Kidney (tissue), 14 donors: ENCODE results near the gene PPP1R3G. TPM values are rescaled to one million over a fixed set of nuclear protein-coding genes. Genes with fewer than 3 reads are reported as not detected.

ENCODE experiments used
- DNase-seq, 5 donors: peaks; one replicate each; pipeline ENCODE4 v3.0.0-alpha.2; 2013 to 2020
- FAIRE-seq: peaks from 2 replicates; lab custom pipeline; 2012; peaks lifted over from hg19 to GRCh38; lab: Jason Lieb, UNC
- H3K27ac ChIP-seq, 2 donors: one replicate each; pipeline ENCODE4 v1.7.0; 2013; ENCODE audit warnings: low read depth in 2 of 2, low read length in 2 of 2, inconsistent platforms in 1 of 2
- H3K27me3 ChIP-seq: one replicate; pipeline ENCODE4 v1.7.1; 2013; ENCODE audit warnings: low read length, inconsistent platforms; ENCODE audit not compliant: control insufficient read depth, insufficient read depth
- H3K36me3 ChIP-seq, 3 donors: one replicate each; pipeline versions ENCODE4 v1.7.0 to v1.7.1; 2013; ENCODE audit warnings: low read length in 3 of 3, control low read depth in 1 of 3, inconsistent platforms in 1 of 3; ENCODE audit not compliant: insufficient read depth in 3 of 3, control insufficient read depth in 2 of 3
- H3K4me1 ChIP-seq, 3 donors: one replicate each; pipeline versions ENCODE4 v1.7.0 to v1.7.1; 2013; ENCODE audit warnings: low read length in 3 of 3, inconsistent platforms in 1 of 3, low read depth in 1 of 3; ENCODE audit not compliant: control insufficient read depth in 2 of 3, insufficient read depth in 2 of 3
- H3K4me3 ChIP-seq, 3 donors: one replicate each; pipeline versions ENCODE4 v1.7.0 to v1.8.1; 2013; ENCODE audit warnings: low read length in 3 of 3, control low read depth in 1 of 3, inconsistent platforms in 1 of 3
- H3K9ac ChIP-seq, 3 donors: one replicate each; pipeline versions ENCODE4 v1.7.0 to v1.7.1; 2013; ENCODE audit warnings: low read length in 3 of 3, control low read depth in 1 of 3, inconsistent platforms in 1 of 3
- H3K9me3 ChIP-seq, 3 donors: one replicate each; pipeline versions ENCODE4 v1.7.0 to v1.7.1; 2013; ENCODE audit warnings: low read length in 3 of 3, control low read depth in 1 of 3, inconsistent platforms in 1 of 3; ENCODE audit not compliant: control insufficient read depth in 2 of 3, insufficient read depth in 1 of 3
- CTCF ChIP-seq: IDR thresholded peaks from 3 replicates; pipeline ENCODE4 v1.5.1; 2012; ENCODE audit warnings: mild to moderate bottlenecking, moderate library complexity, borderline replicate concordance; ENCODE audit not compliant: insufficient read depth; ENCODE audit errors: extremely low read depth
- intact Hi-C: fragments of 100-400 bp; cut with DNase I; formaldehyde crosslinking; loops from one replicate; pipeline ENCODE4 v1.11.1; 2022
- polyA plus RNA-seq: library from polyadenylated mRNA; stranded (reverse); fragments of 350-450 nt; fragmentation: Illumina TruSeq; extraction: RNeasy Lipid Tissue Mini Kit (QIAGEN cat#74804); gene quantifications from one replicate; pipeline ENCODE4 v1.2.3, GENCODE V29; 2014; ENCODE audit warnings: low read depth, low replicate concordance; ENCODE audit not compliant: insufficient read depth
- total RNA-seq: library from RNA; stranded (reverse); fragmentation: NEBNext Ultra II Directional; extraction: Animal tissue kit (Norgen Biotek cat#: 25700); gene quantifications from one replicate; pipeline ENCODE4 v1.2.1, GENCODE V29; 2021
- donor health status: control.
- donor health status: control.
- donor health status: control.
- donor health status: control.
- donor health status: control.
- donor health status: DM: yes; HTN: yes; CAD: no.
- donor health status: Normal renal cell carcinoma (clear cell type).

The PPP1R3G gene
- total and polyA plus RNA-seq, 2 donors from 2014 or later: 0.49 to 1.9 TPM

- Histone ChIP-seq H3K27me3 (no peaks in the 10 kb centered on the region), H3K9me3 (peaks cover 0 to 12% (median 6%) of the 10 kb centered on the region in 3 donors), H3K4me1 (no peaks in the 10 kb centered on the region), H3K4me3 (no peak overlapping the region), H3K9ac (no peak overlapping the region), H3K36me3 (no peaks in the 10 kb centered on the region), H3K27ac (no peak overlapping the region)
- FAIRE-seq (no peak), DNase-seq (no peak)
- TF ChIP-seq CTCF: no peak
- intact Hi-C loops: no loop called here
Observed at GRCh38 chr6:5054245-5054873, 30.8 kb upstream of the PPP1R3G start.

- no peak for TF ChIP-seq CTCF
- Histone ChIP-seq H3K9ac (no peak overlapping the region), H3K4me3 (no peak overlapping the region), H3K36me3 (no peaks in the 10 kb centered on the region), H3K4me1 (no peaks in the 10 kb centered on the region), H3K27ac (no peak overlapping the region), H3K9me3 (peaks cover 0 to 12% (median 6%) of the 10 kb centered on the region in 3 donors), H3K27me3 (no peaks in the 10 kb centered on the region)
- no peak for DNase-seq
- intact Hi-C loops: no loop called here
- no peak for FAIRE-seq
Observed at GRCh38 chr6:5055118-5055517, 30.0 kb upstream of the PPP1R3G start.

- Histone ChIP-seq H3K4me3 (no peak overlapping the region), H3K27ac (no peak overlapping the region), H3K9ac (no peak overlapping the region), H3K9me3 (no peaks in the 10 kb centered on the region), H3K4me1 (no peaks in the 10 kb centered on the region), H3K27me3 (no peaks in the 10 kb centered on the region), H3K36me3 (no peaks in the 10 kb centered on the region)
- FAIRE-seq: no peak
- intact Hi-C loops: no loop called here
- no peak for TF ChIP-seq CTCF
- DNase-seq: no peak
Observed at GRCh38 chr6:5058254-5058653, 26.9 kb upstream of the PPP1R3G start.
